SH-SY5Y (cell line): ENCODE measurements around the gene CES4A.

Experiments used
- GATA2 ChIP-seq: IDR thresholded peaks from 2 replicates; pipeline ENCODE4 v1.6.1; 2011; ENCODE audit warnings: mild to moderate bottlenecking, low read depth, low read length
- GATA3 ChIP-seq: IDR thresholded peaks from 2 replicates; pipeline ENCODE4 v1.6.1; 2011; ENCODE audit warnings: low read depth, mild to moderate bottlenecking, low read length, moderate library complexity

The CES4A gene

DNA sequence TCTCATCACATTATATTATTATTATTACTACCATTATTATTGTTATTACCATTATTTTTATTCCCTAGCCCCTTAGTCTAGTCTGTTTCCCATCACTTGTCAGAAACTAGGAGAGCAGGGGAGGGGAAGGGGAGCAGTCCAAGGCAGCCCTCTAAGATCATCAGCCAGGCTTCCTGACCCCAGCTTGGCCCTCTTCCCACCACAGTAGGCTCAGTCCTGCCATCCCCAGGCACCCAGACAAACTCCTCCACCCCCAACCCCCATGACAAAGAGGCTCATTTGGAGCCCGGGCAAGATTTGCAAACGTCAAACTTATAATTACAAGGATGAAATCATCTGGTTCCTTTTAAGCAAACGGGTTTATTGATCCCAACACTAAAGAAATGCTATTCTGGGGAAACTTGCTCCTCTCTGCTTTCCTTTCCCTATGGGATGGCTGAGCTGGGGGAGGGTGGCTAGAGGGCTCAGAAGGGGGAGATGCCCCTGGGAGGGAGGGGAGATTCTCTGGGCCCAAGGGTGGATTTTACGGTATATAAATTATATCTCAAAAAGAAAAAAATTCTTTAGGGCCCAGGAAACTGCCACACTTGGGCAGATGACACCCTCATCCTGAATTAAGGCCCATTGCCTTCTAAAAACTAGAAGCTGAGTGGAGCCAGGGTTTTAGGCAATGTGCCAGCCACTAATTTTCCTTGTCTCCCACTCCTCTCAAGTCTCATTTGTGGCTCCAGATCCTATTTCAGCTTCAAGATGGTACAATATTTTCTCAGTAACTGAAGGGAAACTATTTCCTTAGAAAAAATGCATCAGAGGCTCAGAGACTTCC is 36.2 kb downstream of the CES4A start:
- TF ChIP-seq GATA2 (no peak), GATA3 (no peak)

DNA sequence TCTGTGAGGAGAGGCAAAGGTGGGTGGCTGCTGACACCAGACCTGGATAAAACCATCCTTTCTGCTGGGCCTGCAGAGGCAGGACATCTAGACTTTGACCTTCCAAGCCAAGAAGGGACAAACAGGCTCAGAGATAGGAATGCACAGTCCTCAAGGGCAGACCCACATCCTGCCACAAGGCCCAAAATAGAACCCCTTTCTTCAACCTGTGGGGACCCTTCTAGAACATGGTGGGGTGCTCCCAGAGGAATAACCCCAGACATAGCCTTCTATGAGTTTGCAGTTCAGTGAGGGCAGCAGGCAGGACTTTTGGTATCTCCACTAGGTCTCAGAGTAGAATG is 36.8 kb downstream of the CES4A start:
- no peak for TF ChIP-seq GATA3
- TF ChIP-seq GATA2 = no peak

DNA sequence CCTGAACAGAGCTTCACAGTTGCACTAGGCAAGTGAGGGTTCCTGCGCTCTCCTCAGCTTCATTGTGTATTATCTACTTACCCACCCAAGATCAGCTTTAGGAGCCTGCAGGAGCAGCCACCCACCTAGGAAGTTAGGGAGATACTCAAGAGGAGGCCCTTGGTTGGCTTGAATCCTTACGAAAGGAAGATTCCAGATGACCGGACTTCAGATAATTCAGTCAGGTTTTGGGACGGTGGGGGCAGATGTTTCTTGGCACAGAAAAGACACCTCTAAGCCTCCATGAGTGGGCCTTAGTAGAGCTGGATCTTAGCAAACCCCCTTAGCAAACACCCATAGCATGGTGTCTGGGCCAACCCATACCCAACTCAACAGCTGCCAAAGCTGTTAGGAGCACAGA is 38.2 kb downstream of the CES4A start:
- TF ChIP-seq GATA3 = no peak
- no peak for TF ChIP-seq GATA2

DNA sequence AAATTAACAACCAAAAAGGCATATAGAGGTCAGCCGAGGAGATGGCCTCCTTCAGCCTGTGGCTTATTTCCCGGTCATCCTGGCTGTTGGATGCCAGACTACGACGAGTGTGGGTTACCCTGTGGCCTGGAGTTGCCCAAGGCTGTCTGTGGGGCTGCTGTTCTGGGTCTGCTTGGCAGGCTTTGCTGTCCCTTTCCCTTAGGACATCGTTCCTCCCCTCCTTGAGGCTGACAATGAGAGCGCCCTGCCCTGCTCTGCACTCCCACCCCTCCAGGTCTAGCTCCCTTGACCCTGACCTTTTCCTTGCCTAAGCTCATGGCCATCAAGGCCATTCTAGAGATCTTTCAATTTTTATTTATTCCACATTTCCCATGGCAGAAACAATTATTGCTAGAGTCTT is 38.7 kb downstream of the CES4A start:
- no peak for TF ChIP-seq GATA2
- TF ChIP-seq GATA3 = no peak

DNA sequence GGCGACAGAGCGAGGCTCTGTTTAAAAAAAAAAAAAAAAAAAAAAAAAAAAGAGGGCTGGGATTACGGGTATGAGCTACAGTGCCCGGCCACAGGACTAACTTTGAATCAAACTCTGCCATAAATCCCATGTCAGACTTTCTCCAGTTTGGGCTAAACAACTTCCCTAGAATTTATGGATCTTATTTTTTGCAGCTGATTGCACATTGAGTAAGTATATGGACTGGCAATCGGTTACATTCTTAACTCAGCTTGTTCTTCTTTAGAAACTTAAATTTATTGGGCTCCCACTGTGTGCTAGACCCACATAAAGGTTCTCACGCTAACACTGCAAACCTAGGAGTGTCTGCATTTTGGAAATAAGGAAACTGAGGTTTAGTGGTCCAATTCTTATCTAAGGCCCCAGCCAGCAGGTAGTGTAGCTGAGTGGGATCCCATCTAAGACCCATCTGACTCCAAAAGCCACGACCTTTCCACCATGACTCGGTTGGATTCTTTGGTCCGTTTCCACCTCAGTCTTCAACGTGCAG is 39.8 kb downstream of the CES4A start:
- TF ChIP-seq GATA2 = no peak
- TF ChIP-seq GATA3 = no peak

DNA sequence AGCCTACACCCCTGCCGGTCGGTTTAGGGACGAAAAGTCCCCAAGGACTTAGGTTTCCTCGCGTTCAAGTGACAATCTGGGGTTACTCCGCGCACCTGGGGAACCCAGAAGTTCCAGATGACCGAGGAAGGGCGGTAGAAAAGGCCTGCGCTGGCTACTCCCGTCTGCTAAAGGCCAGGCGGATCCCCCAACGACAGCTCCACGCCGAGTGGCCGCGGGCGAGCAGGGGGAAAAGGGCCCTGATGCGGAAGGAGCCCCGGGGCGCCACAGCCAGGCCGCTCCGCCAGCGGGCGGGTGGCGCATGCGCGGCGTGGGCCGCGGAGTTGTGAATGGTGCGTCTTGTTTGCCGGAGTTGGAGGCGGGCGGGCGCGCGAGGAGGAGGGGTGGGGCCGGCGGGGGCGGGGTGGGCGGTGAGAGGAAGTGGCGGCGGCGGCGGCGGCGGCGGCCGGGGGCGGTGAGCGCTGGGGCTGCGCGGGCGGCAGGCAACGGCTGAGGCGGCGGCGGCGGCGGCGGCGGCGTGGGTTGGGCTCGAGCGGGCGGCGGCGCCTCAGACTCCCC is 40.4 kb downstream of the CES4A start, which contains the start of gene CBFB:
CBFB (plus strand) TSS at position 454 of the 558 bp plus-strand sequence. CDS start 259 bp downstream, outside the sequence.
- TF ChIP-seq GATA2 = no peak; the same call in 1 of the 2 replicates
- no peak for TF ChIP-seq GATA3

DNA sequence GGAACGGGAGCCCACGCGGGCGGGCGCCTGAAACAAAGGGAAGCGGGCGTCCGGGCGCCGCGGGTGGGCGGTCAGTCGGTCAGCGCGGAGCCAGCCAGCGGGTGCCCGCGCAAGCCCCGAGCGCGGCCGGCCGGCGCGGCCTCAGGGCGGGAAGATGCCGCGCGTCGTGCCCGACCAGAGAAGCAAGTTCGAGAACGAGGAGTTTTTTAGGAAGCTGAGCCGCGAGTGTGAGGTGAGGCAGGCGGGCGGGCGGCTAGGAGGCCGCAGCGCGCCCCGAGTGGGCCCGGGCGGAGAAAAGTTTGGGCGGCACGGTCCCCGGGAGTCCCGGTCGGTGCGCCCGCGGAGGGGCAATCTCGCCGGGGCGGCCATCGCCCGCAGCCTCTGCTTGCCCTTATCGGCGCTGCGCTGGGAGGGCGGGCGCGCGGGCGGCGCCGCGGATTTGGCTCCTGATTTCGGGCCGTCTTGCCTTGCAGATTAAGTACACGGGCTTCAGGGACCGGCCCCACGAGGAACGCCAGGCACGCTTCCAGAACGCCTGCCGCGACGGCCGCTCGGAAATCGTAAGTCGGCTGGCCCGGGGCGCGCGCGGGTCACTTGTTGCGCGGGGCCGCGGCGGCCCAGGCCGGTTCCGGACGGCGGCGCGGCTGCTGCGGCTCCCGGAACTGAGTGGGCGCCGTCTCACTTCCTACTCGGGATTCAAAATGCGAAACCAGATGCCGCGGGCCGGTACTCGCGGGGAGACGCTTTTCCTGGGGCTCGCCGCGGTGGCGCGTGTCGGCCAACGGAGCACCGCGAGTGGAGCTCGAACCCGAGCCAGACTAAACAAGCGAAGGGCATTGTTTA is 41.1 kb downstream of the CES4A start:
- no peak for TF ChIP-seq GATA3
- 0 out of 2 replicates have a peak, but pooled peaks have one; percentile 17 for TF ChIP-seq GATA2

DNA sequence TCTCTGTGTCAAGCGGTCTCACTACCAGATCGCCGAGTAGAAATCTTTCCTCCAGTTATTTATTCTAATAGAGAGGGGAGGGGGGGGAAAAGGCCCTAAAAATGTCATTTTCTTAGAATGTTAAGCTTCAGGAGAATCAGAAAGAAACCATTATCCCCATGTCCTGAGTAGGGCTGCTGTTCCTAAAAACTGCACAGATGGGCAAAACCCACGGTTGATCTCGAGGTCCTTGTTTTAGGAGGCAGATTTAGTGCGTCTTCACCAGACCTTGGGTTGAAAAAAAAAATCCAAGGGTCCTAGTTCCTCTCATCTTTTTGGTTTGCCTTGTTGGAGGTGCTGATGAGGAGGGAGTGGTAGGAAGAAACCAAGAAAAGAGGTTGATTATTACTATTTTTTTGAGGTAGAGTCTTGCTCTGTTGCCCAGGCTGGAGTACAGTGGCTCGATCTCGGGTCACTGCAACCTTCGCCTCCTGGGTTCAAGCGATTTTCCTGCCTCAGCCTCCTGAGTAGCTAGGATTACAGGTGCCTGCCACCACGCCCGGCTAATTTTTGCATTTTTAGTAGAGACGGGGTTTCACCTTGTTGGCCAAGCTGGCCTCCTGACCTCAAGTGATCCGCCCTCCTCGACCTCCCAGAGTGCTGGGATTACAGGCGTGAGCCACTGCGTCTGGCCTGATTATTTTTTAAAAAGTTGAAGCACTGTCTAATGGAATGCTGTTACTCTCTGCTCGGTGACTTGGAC is 42.0 kb downstream of the CES4A start:
- TF ChIP-seq GATA2 (no peak), GATA3 (no peak)

DNA sequence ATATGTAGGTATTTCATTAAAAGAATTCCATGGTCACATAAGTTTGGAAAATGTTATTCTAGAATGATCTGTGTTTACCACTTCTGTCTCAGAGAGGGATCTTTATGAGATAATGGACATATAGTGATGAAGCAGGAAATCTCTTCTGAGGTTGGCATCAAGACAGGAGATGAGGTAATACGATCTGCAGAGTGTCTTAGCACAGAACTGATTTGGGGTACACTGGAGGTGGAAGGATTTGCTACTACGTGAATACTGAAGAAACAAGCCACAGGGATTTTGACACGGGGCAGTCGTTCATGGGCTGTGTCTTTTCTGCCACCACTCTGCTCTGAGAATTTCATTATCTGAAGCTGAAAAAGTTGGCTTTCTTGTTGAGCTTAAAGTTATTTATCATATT is 46.1 kb downstream of the CES4A start:
- TF ChIP-seq GATA2 = no peak
- no peak for TF ChIP-seq GATA3

DNA sequence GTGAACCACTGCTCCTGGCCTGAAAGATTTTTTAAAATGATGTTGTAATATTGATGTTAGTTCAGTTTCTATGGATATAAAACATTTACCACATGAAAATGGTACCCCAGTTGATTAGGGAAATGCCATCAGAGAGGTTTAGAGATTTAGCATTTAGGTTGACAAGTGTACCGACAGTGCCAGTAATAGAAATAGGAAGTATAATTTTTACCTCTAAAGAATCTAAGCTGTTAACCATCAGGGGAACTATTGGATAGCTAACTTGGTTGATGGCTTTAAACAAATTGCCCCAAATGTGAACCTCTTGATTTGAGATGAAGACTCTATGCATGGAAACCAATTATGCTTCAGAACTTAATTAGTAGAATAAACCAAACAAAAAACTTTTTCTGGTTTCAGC is 47.0 kb downstream of the CES4A start:
- no peak for TF ChIP-seq GATA3
- no peak for TF ChIP-seq GATA2

DNA sequence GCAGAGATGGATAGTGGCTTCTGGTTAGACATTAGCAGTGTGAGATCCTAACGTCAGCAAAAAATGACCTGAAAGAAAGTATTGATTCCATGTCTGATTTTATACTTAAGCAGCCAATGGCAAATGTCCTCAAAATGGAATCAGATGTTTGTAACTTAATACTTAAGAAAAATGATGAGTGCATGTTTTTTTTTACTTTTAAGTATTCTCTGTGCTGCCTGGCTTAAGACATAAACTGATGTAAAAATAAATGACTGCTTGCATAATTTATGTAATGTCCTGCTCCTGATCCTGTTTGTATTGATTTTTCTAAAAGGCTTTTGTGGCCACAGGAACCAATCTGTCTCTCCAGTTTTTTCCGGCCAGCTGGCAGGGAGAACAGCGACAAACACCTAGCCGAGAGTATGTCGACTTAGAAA is 47.9 kb downstream of the CES4A start:
- no peak for TF ChIP-seq GATA2
- no peak for TF ChIP-seq GATA3

DNA sequence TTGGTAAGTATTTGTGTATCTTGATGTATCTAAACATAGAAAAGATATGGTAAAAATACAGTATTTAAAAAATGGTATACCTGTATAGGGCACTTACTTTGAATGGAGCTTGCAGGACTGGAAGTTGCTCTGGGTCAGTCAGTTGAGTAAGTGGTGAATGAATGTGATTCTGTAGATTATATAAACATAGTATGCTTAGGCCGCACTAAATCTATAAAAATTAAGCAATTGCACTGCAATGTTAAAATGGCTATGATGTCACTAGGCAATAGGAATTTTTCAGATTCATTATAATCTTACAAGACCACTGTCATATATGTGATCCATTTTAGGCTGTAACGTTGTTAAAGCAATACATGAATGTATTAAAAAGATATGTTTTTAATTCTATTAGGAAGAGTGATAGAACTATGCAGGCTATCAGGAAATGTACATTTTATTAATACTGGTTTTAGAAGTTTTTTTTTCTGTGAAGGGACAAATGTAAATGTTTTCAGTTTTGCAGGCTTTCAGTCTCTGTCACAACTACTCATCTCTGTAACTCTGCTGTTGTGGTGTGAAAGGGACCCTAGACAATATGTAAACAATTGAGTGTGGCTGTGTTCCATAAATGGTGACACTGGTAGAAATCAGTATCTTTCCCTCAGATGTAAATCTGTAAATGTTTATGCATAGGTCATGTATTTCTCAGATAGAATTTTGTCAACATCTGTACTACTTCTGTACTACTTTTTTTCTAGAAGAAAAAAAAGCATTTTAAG is 51.1 kb downstream of the CES4A start:
- TF ChIP-seq GATA2 (no peak), GATA3 (no peak)

DNA sequence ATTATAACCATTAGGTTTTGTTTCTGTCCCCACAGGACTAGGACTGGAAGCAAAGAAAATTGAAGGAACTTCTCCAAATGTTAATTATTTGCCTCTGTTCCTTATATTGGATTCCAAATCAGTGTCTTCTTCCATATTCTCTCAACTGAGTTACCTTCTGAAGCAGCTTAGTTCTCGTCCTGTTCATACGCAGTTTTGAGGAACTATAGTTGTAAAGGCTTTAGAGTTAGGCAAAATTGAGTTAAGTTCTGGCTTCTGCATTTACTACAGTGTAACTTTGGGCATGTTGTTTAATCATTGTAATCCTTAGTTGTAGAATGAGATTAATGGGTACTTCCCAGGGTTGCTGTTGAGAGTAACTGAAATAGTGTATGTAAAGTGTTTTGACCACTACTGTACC is 51.8 kb downstream of the CES4A start:
- TF ChIP-seq GATA3 = no peak
- no peak for TF ChIP-seq GATA2

DNA sequence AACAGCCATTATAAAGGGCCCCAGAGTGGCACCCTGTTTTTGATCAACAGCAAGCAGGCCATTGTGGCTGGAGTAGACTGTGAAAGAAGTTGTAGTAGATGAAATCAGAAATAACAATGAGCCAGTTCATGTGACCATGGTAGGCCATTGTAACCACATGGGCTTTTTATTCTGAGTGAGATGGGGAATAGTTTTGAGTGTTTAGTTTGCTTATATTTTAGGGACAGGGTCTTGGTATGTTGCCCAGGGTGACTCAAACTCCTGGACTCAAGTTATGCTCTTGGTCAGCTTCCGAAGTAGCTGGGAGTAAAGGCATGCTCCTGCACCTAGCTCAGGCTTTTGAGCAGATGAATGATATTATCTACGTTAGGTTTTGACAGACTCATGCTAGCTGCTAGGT is 52.5 kb downstream of the CES4A start:
- TF ChIP-seq GATA2 = no peak
- TF ChIP-seq GATA3 = no peak
